H9 (cell line): ENCODE measurements around the gene EVL. TPM values are rescaled to one million over a fixed set of nuclear protein-coding genes. Genes with fewer than 3 reads are reported as not detected.

Experiments used
- DNase-seq: peaks from one replicate; pipeline ENCODE4 v3.0.0-alpha.2; 2017
- H2AFZ ChIP-seq: one replicate; pipeline ENCODE4 v1.6.1; 2013; ENCODE audit warnings: mild to moderate bottlenecking, low read length, control low read depth, moderate library complexity
- H2AK5ac ChIP-seq: 2 replicates; pipeline ENCODE4 v1.6.1; 2013; ENCODE audit warnings: low read length, control low read depth, mixed read lengths; ENCODE audit not compliant: insufficient read length
- H2BK120ac ChIP-seq: one replicate; pipeline ENCODE4 v1.6.1; 2013; ENCODE audit warnings: low read depth, mild to moderate bottlenecking, low read length, control low read depth, inconsistent platforms; ENCODE audit not compliant: poor library complexity, severe bottlenecking
- H2BK12ac ChIP-seq: 2 replicates; pipeline ENCODE4 v1.6.1; 2013; ENCODE audit warnings: low read length, control low read depth, mixed read lengths, low read depth; ENCODE audit not compliant: insufficient read length
- H2BK15ac ChIP-seq: 2 replicates; pipeline ENCODE4 v1.6.1; 2013; ENCODE audit warnings: low read depth, low read length, control low read depth
- H2BK20ac ChIP-seq: one replicate; pipeline ENCODE4 v1.6.1; 2013; ENCODE audit warnings: low read depth, mild to moderate bottlenecking, low read length, control low read depth, inconsistent platforms; ENCODE audit not compliant: poor library complexity, severe bottlenecking
- H2BK5ac ChIP-seq: 2 replicates; pipeline ENCODE4 v1.6.1; 2013; ENCODE audit warnings: low read length, control low read depth, mixed read lengths; ENCODE audit not compliant: insufficient read length
- H3K14ac ChIP-seq: 2 replicates; pipeline ENCODE4 v1.6.1; 2013; ENCODE audit warnings: low read length, control low read depth; ENCODE audit not compliant: insufficient read depth
- H3K18ac ChIP-seq: 2 replicates; pipeline ENCODE4 v1.6.1; 2013; ENCODE audit warnings: low read depth, mild to moderate bottlenecking, mixed read lengths, low read length, control low read depth; ENCODE audit not compliant: insufficient read length
- H3K23ac ChIP-seq: 2 replicates; pipeline ENCODE4 v1.6.1; 2013; ENCODE audit warnings: low read length, control low read depth, mixed read lengths, low read depth; ENCODE audit not compliant: insufficient read length
- H3K23me2 ChIP-seq: 2 replicates; pipeline ENCODE4 v1.6.1; 2013; ENCODE audit warnings: low read depth, mild to moderate bottlenecking, mixed read lengths, low read length, control low read depth; ENCODE audit not compliant: insufficient read length, poor library complexity, severe bottlenecking
- H3K27ac ChIP-seq: 2 replicates; pipeline ENCODE4 v1.5.1; 2013; ENCODE audit warnings: low read length, control low read depth, mixed read lengths, low read depth; ENCODE audit not compliant: insufficient read length
- H3K27me3 ChIP-seq: 2 replicates; pipeline ENCODE4 v1.6.1; 2013; ENCODE audit warnings: low read length, control low read depth, inconsistent platforms; ENCODE audit not compliant: insufficient read depth
- H3K4ac ChIP-seq: 2 replicates; pipeline ENCODE4 v1.6.1; 2013; ENCODE audit warnings: low read depth, mild to moderate bottlenecking, control low read depth, inconsistent platforms, low read length, moderate library complexity
- H3K4me1 ChIP-seq: 2 replicates; pipeline ENCODE4 v1.6.1; 2013; ENCODE audit warnings: low read length, control low read depth, inconsistent platforms; ENCODE audit not compliant: insufficient read depth
- H3K4me2 ChIP-seq: 2 replicates; pipeline ENCODE4 v1.6.1; 2013; ENCODE audit warnings: low read length, control low read depth, mixed read lengths; ENCODE audit not compliant: insufficient read length, insufficient read depth
- H3K56ac ChIP-seq: 2 replicates; pipeline ENCODE4 v1.6.1; 2013; ENCODE audit warnings: low read depth, mild to moderate bottlenecking, mixed read lengths, low read length, control low read depth; ENCODE audit not compliant: insufficient read length
- H3K79me1 ChIP-seq: 2 replicates; pipeline ENCODE4 v1.6.1; 2013; ENCODE audit warnings: low read depth, mild to moderate bottlenecking, moderate library complexity, low read length, control low read depth, inconsistent platforms; ENCODE audit not compliant: insufficient read depth, poor library complexity, severe bottlenecking
- H3K79me2 ChIP-seq: 2 replicates; pipeline ENCODE4 v1.6.1; 2013; ENCODE audit warnings: low read length, control low read depth, inconsistent platforms; ENCODE audit not compliant: insufficient read depth
- H3K9ac ChIP-seq: 2 replicates; pipeline ENCODE4 v1.6.1; 2013; ENCODE audit warnings: low read length, control low read depth, mixed read lengths; ENCODE audit not compliant: insufficient read length; ENCODE audit errors: extremely low read depth
- H3K9me3 ChIP-seq: one replicate; pipeline ENCODE4 v1.6.1; 2013; ENCODE audit warnings: low read depth, low read length, inconsistent platforms; ENCODE audit not compliant: control insufficient read depth
- H3T11ph ChIP-seq: one replicate; pipeline ENCODE4 v1.6.1; 2013; ENCODE audit warnings: mild to moderate bottlenecking, low read length, control low read depth, inconsistent platforms
- H4K20me1 ChIP-seq: one replicate; pipeline ENCODE4 v1.6.1; 2013; ENCODE audit not compliant: control insufficient read depth, insufficient read length, insufficient read depth
- H4K5ac ChIP-seq: 2 replicates; pipeline ENCODE4 v1.6.1; 2013; ENCODE audit warnings: low read depth, mild to moderate bottlenecking, mixed read lengths, low read length, control low read depth; ENCODE audit not compliant: insufficient read length
- H4K8ac ChIP-seq: replicated peaks from 2 replicates; pipeline ENCODE4 v1.6.1; 2013; ENCODE audit warnings: low read length, control low read depth, mixed read lengths, low read depth; ENCODE audit not compliant: insufficient read length
- H4K91ac ChIP-seq: 2 replicates; pipeline ENCODE4 v1.6.1; 2013; ENCODE audit warnings: low read depth, mild to moderate bottlenecking, moderate library complexity, mixed read lengths, low read length, control low read depth; ENCODE audit not compliant: insufficient read length
- H3K27ac Mint-ChIP-seq, 3 experiments: 2 replicates in 2 of 3; 3 replicates in 1 of 3; pipeline ENCODE4 v1.8.0; 2020 to 2021; ENCODE audit warnings: mixed read lengths in 3 of 3, mild to moderate bottlenecking in 1 of 3, moderate library complexity in 1 of 3
- H3K27me3 Mint-ChIP-seq: 2 replicates; pipeline ENCODE4 v1.8.0; 2021; ENCODE audit warnings: low read depth, mild to moderate bottlenecking, moderate library complexity, mixed read lengths
- H3K36me3 Mint-ChIP-seq, 3 experiments: 2 replicates in 2 of 3; 3 replicates in 1 of 3; pipeline ENCODE4 v1.8.0; 2020 to 2021; ENCODE audit warnings: low read depth in 3 of 3, mixed read lengths in 3 of 3; ENCODE audit not compliant: insufficient read depth in 1 of 3
- H3K4me1 Mint-ChIP-seq, 2 experiments: 2 replicates each; pipeline ENCODE4 v1.8.0; 2020; ENCODE audit warnings: mixed read lengths in 2 of 2
- H3K4me3 Mint-ChIP-seq, 2 experiments: 2 replicates in 1 of 2; 3 replicates in 1 of 2; pipeline ENCODE4 v1.8.0; 2020 to 2021; ENCODE audit warnings: mild to moderate bottlenecking in 2 of 2, mixed read lengths in 2 of 2, moderate library complexity in 1 of 2
- H3K9me3 Mint-ChIP-seq, 2 experiments: 2 replicates in 1 of 2; 3 replicates in 1 of 2; pipeline ENCODE4 v1.8.0; 2020; ENCODE audit warnings: mild to moderate bottlenecking in 2 of 2, mixed read lengths in 2 of 2, moderate library complexity in 1 of 2
- WGBS: extraction: QIAGEN DNeasy Blood & Tissue Kit; methylation state at CpG from one replicate; pipeline ENCODE4 v1.1.7; 2013; ENCODE audit warnings: missing lambda C conversion rate, low lambda C conversion rate, mixed read lengths; ENCODE audit not compliant: insufficient read length; ENCODE audit errors: extremely low coverage; 5-methylcytosine and 5-hydroxymethylcytosine counted together
- total RNA-seq: library from RNA; stranded (reverse); gene quantifications from 2 replicates; pipeline ENCODE4 v1.2.1, GENCODE V29; 2021
- TF ChIP-seq, protein P1 (sequence below): fragments of 200-600 bp; sonication (generic); conservative IDR thresholded peaks from 3 replicates; pipeline ENCODE4 v1.8.0; 2021; ENCODE audit warnings: antibody characterized with exemption, mild to moderate bottlenecking

EVL gene
- total RNA-seq, 1 experiment from 2014 or later: 53.2 TPM

DNA sequence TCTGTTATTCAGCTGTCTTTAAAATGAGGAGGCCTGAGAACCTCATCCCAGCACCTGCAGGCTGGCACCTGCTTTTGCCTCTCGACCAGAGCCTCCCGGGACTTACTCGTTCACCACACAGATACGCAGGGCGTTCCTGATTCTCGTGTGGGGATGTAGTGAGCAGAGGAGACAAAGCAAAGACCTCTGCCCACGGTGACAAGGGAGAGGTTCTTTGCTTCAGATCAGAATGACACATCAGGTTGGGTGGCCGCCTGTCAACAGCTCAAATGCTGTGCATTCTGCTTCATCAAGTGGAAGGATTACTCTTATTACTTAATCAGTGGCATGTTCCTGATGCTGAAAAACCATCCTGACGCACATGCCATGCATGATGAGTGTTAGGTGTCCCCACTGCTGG lies 69.9 kb downstream of the EVL start:
- Histone ChIP-seq H3K56ac (no peak overlapping the region), H3K23me2 (no peaks in the 10 kb centered on the region), H3K79me2 (no peaks in the 10 kb centered on the region), H4K8ac (no peak overlapping the region), H3K79me1 (no peaks in the 10 kb centered on the region), H4K20me1 (no peaks in the 10 kb centered on the region), H3K4me1 (no peaks in the 10 kb centered on the region), H4K91ac (no peak overlapping the region), H3K27ac (no peak overlapping the region), H4K5ac (no peak overlapping the region), H2BK20ac (no peak overlapping the region), H2AK5ac (no peak overlapping the region), H3K18ac (no peak overlapping the region), H3K27me3 (no peaks in the 10 kb centered on the region), H2BK12ac (no peak overlapping the region), H3K23ac (no peak overlapping the region), H2BK5ac (no peak overlapping the region), H2BK15ac (no peak overlapping the region), H3T11ph (no peak overlapping the region), H3K14ac (no peak overlapping the region; the same call in 1 of the 2 replicates), H3K9ac (no peak overlapping the region), H3K9me3 (no peaks in the 10 kb centered on the region), H2AFZ (no peak overlapping the region), H2BK120ac (no peak overlapping the region), H3K4me2 (no peak overlapping the region), H3K4ac (no peak overlapping the region)
- H3K27ac Mint-ChIP-seq: no peak overlapping the region
- H3K4me1 Mint-ChIP-seq: peaks cover 12 to 18% of the 10 kb centered on the region in 2 experiments
- H3K9me3 Mint-ChIP-seq: no peaks in the 10 kb centered on the region
- H3K27me3 Mint-ChIP-seq: no peaks in the 10 kb centered on the region; the same call in 1 of the 2 replicates
- TF ChIP-seq, protein P1, sequence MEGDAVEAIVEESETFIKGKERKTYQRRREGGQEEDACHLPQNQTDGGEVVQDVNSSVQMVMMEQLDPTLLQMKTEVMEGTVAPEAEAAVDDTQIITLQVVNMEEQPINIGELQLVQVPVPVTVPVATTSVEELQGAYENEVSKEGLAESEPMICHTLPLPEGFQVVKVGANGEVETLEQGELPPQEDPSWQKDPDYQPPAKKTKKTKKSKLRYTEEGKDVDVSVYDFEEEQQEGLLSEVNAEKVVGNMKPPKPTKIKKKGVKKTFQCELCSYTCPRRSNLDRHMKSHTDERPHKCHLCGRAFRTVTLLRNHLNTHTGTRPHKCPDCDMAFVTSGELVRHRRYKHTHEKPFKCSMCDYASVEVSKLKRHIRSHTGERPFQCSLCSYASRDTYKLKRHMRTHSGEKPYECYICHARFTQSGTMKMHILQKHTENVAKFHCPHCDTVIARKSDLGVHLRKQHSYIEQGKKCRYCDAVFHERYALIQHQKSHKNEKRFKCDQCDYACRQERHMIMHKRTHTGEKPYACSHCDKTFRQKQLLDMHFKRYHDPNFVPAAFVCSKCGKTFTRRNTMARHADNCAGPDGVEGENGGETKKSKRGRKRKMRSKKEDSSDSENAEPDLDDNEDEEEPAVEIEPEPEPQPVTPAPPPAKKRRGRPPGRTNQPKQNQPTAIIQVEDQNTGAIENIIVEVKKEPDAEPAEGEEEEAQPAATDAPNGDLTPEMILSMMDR: no peak
- no peak for DNase-seq
- WGBS: no CpG with 5 or more reads among the region's 9 CpGs
- H3K36me3 Mint-ChIP-seq: peaks cover 3 to 18% (median 13%) of the 10 kb centered on the region in 3 experiments; a peak in 5 of 7 replicates
- H3K4me3 Mint-ChIP-seq: no peak overlapping the region
